GM23338 (cell line): ENCODE data around the gene RMDN3. TPM values are rescaled to one million over a fixed set of nuclear protein-coding genes. Genes with fewer than 3 reads are reported as not detected.

Experiments used
- ATAC-seq: fragments of 200-7000 bp; cut with Tn5 transposase; 3 replicates; pipeline ENCODE4 v1.9.1; 2020
- DNase-seq: peaks from one replicate; pipeline ENCODE4 v3.0.0-alpha.2; 2015; ENCODE audit warnings: low spot score
- H2AFZ ChIP-seq: fragments of 200-600 bp; sonication (generic); 2 replicates; pipeline ENCODE4 v1.8.0; 2016; ENCODE audit warnings: antibody characterized with exemption, mild to moderate bottlenecking, moderate library complexity
- H3F3A ChIP-seq: fragments of 200-600 bp; sonication (generic); replicated peaks from 2 replicates; pipeline ENCODE4 v1.8.0; 2017; ENCODE audit warnings: antibody characterized with exemption, mixed run types, low read depth
- H3K27ac ChIP-seq: fragments of 200-600 bp; sonication (generic); 2 replicates; pipeline ENCODE4 v1.6.1; 2016; ENCODE audit warnings: low read depth
- H3K27me3 ChIP-seq: fragments of 200-600 bp; sonication (generic); 2 replicates; pipeline ENCODE4 v1.8.0; 2016; ENCODE audit warnings: mild to moderate bottlenecking, mixed run types, moderate library complexity; ENCODE audit not compliant: insufficient read depth
- H3K36me3 ChIP-seq: fragments of 200-600 bp; sonication (generic); 2 replicates; pipeline ENCODE4 v1.8.0; 2016; ENCODE audit warnings: mild to moderate bottlenecking; ENCODE audit not compliant: insufficient read depth
- H3K4me1 ChIP-seq: fragments of 200-600 bp; sonication (generic); 2 replicates; pipeline ENCODE4 v1.8.0; 2016; ENCODE audit warnings: mild to moderate bottlenecking, moderate library complexity; ENCODE audit not compliant: insufficient read depth
- H3K4me2 ChIP-seq: fragments of 200-600 bp; sonication (generic); 2 replicates; pipeline ENCODE4 v1.7.1; 2017; ENCODE audit warnings: mixed run types
- H3K4me3 ChIP-seq: fragments of 200-600 bp; sonication (generic); 2 replicates; pipeline ENCODE4 v1.6.1; 2016; ENCODE audit warnings: mixed run types
- H3K79me2 ChIP-seq: fragments of 200-600 bp; sonication (generic); replicated peaks from 2 replicates; pipeline ENCODE4 v1.8.0; 2017; ENCODE audit warnings: mild to moderate bottlenecking; ENCODE audit not compliant: insufficient read depth
- H3K9me2 ChIP-seq: fragments of 200-600 bp; sonication (generic); 2 replicates; pipeline ENCODE4 v1.8.0; 2017; ENCODE audit not compliant: insufficient read depth
- H4K20me1 ChIP-seq: fragments of 200-600 bp; sonication (generic); replicated peaks from 2 replicates; pipeline ENCODE4 v1.8.0; 2017; ENCODE audit warnings: mild to moderate bottlenecking; ENCODE audit not compliant: insufficient read depth
- H3K27ac Mint-ChIP-seq: 2 replicates; pipeline ENCODE4 v1.8.0; 2020; ENCODE audit warnings: inconsistent platforms, mild to moderate bottlenecking, moderate library complexity, mixed read lengths
- H3K27me3 Mint-ChIP-seq: 3 replicates; pipeline ENCODE4 v1.8.0; 2022; ENCODE audit warnings: low read depth, mild to moderate bottlenecking, moderate library complexity, mixed read lengths, inconsistent platforms; ENCODE audit not compliant: insufficient read depth, poor library complexity
- H3K36me3 Mint-ChIP-seq: 3 replicates; pipeline ENCODE4 v1.8.0; 2021; ENCODE audit warnings: low read depth, mild to moderate bottlenecking, inconsistent platforms, moderate library complexity, mixed read lengths
- H3K4me1 Mint-ChIP-seq: 3 replicates; pipeline ENCODE4 v1.8.0; 2020; ENCODE audit warnings: mild to moderate bottlenecking, inconsistent platforms, mixed read lengths
- H3K4me3 Mint-ChIP-seq: 3 replicates; pipeline ENCODE4 v1.8.0; 2021; ENCODE audit warnings: moderate library complexity, mild to moderate bottlenecking, inconsistent platforms, mixed read lengths
- H3K9me3 Mint-ChIP-seq: 3 replicates; pipeline ENCODE4 v1.8.0; 2020; ENCODE audit warnings: moderate library complexity, mild to moderate bottlenecking, inconsistent platforms, mixed read lengths
- CREB1 ChIP-seq: fragments of 250-450 bp; sonication (Bioruptor Pico); IDR thresholded peaks from 2 replicates; pipeline ENCODE4 v1.5.0; 2020; ENCODE audit warnings: low read depth, mild to moderate bottlenecking, moderate library complexity
- EZH2 ChIP-seq: fragments of 200-600 bp; sonication (generic); IDR thresholded peaks from one replicate; pipeline ENCODE4 v1.8.0; 2017; ENCODE audit warnings: antibody characterized with exemption, mild to moderate bottlenecking, low read depth; ENCODE audit not compliant: unreplicated experiment
- EZH2phosphoT487 ChIP-seq: fragments of 200-600 bp; sonication (generic); IDR thresholded peaks from one replicate; pipeline ENCODE4 v1.8.1; 2018; ENCODE audit warnings: antibody characterized with exemption; ENCODE audit not compliant: unreplicated experiment
- JUNB ChIP-seq: IDR thresholded peaks from one replicate; pipeline ENCODE4 v1.6.1; 2016; ENCODE audit warnings: antibody characterized with exemption; ENCODE audit not compliant: unreplicated experiment
- NANOG ChIP-seq: IDR thresholded peaks from 2 replicates; pipeline ENCODE4 v1.6.1; 2016; ENCODE audit warnings: antibody characterized with exemption, borderline replicate concordance
- POLR2AphosphoS5 ChIP-seq: IDR thresholded peaks from 2 replicates; pipeline ENCODE4 v1.6.1; 2016; ENCODE audit warnings: antibody characterized with exemption, low read depth
- STAT1 ChIP-seq: IDR thresholded peaks from one replicate; pipeline ENCODE4 v1.6.1; 2016; ENCODE audit warnings: antibody characterized with exemption; ENCODE audit not compliant: unreplicated experiment
- ZNF114 ChIP-seq: fragments of 250-450 bp; sonication (Bioruptor Pico); IDR thresholded peaks from 2 replicates; pipeline ENCODE4 v1.5.0; 2020; ENCODE audit warnings: mild to moderate bottlenecking, moderate library complexity
- ZNF331 ChIP-seq: fragments of 250-450 bp; sonication (Bioruptor Pico); IDR thresholded peaks from 2 replicates; pipeline ENCODE4 v1.5.0; 2020; ENCODE audit warnings: low read depth, mild to moderate bottlenecking, moderate library complexity
- polyA plus RNA-seq: library from polyadenylated mRNA; unstranded; fragments of >200 nt; fragmentation: Nextera tagmentation; extraction: Ambion mirVana; gene quantifications from 2 replicates; pipeline ENCODE4 v1.2.1, GENCODE V29; 2016
- total RNA-seq: library from RNA; depleted of rRNA; stranded (reverse); fragments of >200 nt; shearing (Covaris generic); gene quantifications from 2 replicates; pipeline ENCODE4 v1.2.3, GENCODE V29; 2014
- TF ChIP-seq, protein P1 (sequence below), 2 experiments: fragments of 200-600 bp in 1 of 2; sonication (generic) in 1 of 2; conservative IDR thresholded peaks; 2 replicates each; pipeline versions ENCODE4 v1.5.1 to v1.6.1; 2016 to 2017; ENCODE audit warnings: antibody characterized with exemption in 2 of 2, low read depth in 2 of 2, mild to moderate bottlenecking in 2 of 2, moderate library complexity in 1 of 2
- TF ChIP-seq, protein P2 (sequence below): fragments of 250-450 bp; sonication (Bioruptor Pico); IDR thresholded peaks from 2 replicates; pipeline ENCODE4 v1.5.0; 2020; ENCODE audit warnings: mild to moderate bottlenecking, moderate library complexity
- TF ChIP-seq, protein P3 (sequence below): IDR thresholded peaks from one replicate; pipeline ENCODE4 v1.6.1; 2018; ENCODE audit warnings: antibody characterized with exemption; ENCODE audit not compliant: unreplicated experiment

RMDN3 gene
- total and polyA plus RNA-seq, 2 experiments from 2014 or later, result 15.6 to 17.0 TPM

DNA sequence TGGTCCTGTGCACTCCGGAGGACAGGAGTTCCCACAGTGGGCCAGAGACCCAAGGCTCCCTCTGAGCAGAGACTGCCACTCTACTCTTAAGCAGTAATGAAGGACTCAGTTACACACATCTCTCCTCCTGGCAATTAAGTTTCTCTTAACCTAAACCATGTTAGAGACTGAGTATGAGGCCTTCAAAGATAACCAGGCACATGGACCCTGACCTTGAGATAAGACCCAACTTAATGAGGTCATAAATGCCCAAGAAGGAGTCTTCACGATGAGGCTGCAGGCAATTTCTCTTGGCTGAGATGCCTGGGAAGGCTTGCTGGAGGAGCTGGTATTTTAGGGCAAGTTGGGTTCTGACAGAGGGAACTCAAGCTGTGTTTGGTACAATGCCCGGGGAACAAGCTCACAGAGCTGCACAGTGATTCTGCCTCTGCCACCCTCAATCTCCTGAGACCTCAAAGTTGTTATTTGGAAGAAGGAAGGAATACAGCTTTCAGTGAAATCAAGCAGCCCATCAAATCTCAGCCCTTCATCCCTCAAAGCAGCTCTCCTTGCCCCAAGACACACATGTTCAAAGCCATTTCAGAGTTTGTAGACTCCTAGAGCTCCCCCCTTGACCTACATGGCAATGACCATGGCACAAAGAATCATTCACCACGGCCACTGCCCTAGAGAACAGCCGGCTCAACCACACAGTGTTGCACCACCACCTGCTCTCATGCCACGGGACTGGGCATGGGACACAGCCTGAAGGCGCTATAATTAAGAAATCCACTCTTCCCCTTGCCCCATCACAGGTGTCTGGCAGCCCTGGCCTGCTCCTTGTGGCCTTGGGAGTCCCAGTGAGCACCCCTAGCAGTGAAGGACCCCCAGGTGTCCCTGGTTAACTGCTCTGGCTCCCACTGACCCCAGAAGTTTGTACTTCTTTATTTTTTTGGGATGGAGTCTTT, 7.1 kb downstream of the RMDN3 start (continued):
- no peak for TF ChIP-seq ZNF114
- no peak for TF ChIP-seq EZH2phosphoT487
- no peak for TF ChIP-seq ZNF331
- TF ChIP-seq STAT1, result no peak

DNA sequence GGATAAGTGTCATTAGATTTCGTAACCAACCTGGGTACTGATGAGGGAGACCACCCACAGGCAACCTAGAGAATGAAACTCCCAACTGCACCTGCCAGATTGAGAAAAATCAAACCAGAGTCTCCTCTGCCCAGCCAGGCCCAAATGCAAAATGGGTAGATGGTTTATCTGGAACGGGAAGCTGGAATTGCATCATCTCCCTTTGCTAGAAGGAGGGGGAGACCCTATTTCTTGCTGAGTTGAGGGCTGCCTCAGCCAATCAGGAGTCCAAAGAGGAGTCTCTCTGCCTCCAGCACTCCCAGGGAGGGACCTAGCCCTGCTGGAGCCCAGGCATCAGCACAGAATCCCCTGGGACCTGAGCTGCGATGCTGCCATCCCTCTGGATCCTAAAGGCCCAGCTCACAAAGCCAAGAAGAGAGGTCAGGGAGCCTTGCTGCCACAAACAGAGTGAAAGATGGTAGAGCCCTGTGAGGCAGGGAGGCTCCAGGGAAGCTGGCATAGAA, 8.1 kb downstream of the RMDN3 start:
- Mint-ChIP-seq H3K27me3 (peaks cover 6% of the 10 kb centered on the region), H3K4me3 (no peak overlapping the region), H3K9me3 (no peaks in the 10 kb centered on the region), H3K4me1 (peaks cover 16% of the 10 kb centered on the region), H3K27ac (no peak overlapping the region), H3K36me3 (peaks cover 31% of the 10 kb centered on the region)
- Histone ChIP-seq H3K4me2 (no peak overlapping the region), H3K79me2 (no peaks in the 10 kb centered on the region), H3K27ac (peak overlapping the region; percentile 9; the same call in 1 of the 2 replicates), H4K20me1 (no peaks in the 10 kb centered on the region), H2AFZ (no peak overlapping the region), H3K4me1 (peaks cover 3% of the 10 kb centered on the region; the same call in 1 of the 2 replicates), H3F3A (no peaks in the 10 kb centered on the region), H3K27me3 (no peaks in the 10 kb centered on the region), H3K4me3 (no peak overlapping the region), H3K9me2 (no peaks in the 10 kb centered on the region), H3K36me3 (peaks cover 8% of the 10 kb centered on the region; the same call in 1 of the 2 replicates)
- ATAC-seq (peak; percentile 55), DNase-seq (peak; percentile 32)
- TF ChIP-seq, protein P1, sequence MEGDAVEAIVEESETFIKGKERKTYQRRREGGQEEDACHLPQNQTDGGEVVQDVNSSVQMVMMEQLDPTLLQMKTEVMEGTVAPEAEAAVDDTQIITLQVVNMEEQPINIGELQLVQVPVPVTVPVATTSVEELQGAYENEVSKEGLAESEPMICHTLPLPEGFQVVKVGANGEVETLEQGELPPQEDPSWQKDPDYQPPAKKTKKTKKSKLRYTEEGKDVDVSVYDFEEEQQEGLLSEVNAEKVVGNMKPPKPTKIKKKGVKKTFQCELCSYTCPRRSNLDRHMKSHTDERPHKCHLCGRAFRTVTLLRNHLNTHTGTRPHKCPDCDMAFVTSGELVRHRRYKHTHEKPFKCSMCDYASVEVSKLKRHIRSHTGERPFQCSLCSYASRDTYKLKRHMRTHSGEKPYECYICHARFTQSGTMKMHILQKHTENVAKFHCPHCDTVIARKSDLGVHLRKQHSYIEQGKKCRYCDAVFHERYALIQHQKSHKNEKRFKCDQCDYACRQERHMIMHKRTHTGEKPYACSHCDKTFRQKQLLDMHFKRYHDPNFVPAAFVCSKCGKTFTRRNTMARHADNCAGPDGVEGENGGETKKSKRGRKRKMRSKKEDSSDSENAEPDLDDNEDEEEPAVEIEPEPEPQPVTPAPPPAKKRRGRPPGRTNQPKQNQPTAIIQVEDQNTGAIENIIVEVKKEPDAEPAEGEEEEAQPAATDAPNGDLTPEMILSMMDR (conservative IDR thresholded peaks at IDR 0.05; ENCODE audit: low read depth in 2 of 2), result no peak
- no peak for TF ChIP-seq ZNF331
- TF ChIP-seq STAT1, result no peak
- TF ChIP-seq EZH2phosphoT487, result no peak
- no peak for TF ChIP-seq ZNF114
- no peak for TF ChIP-seq POLR2AphosphoS5
- TF ChIP-seq EZH2, result no peak
- no peak for TF ChIP-seq CREB1 (CRISPR knock-in tag)
- TF ChIP-seq, protein P2, sequence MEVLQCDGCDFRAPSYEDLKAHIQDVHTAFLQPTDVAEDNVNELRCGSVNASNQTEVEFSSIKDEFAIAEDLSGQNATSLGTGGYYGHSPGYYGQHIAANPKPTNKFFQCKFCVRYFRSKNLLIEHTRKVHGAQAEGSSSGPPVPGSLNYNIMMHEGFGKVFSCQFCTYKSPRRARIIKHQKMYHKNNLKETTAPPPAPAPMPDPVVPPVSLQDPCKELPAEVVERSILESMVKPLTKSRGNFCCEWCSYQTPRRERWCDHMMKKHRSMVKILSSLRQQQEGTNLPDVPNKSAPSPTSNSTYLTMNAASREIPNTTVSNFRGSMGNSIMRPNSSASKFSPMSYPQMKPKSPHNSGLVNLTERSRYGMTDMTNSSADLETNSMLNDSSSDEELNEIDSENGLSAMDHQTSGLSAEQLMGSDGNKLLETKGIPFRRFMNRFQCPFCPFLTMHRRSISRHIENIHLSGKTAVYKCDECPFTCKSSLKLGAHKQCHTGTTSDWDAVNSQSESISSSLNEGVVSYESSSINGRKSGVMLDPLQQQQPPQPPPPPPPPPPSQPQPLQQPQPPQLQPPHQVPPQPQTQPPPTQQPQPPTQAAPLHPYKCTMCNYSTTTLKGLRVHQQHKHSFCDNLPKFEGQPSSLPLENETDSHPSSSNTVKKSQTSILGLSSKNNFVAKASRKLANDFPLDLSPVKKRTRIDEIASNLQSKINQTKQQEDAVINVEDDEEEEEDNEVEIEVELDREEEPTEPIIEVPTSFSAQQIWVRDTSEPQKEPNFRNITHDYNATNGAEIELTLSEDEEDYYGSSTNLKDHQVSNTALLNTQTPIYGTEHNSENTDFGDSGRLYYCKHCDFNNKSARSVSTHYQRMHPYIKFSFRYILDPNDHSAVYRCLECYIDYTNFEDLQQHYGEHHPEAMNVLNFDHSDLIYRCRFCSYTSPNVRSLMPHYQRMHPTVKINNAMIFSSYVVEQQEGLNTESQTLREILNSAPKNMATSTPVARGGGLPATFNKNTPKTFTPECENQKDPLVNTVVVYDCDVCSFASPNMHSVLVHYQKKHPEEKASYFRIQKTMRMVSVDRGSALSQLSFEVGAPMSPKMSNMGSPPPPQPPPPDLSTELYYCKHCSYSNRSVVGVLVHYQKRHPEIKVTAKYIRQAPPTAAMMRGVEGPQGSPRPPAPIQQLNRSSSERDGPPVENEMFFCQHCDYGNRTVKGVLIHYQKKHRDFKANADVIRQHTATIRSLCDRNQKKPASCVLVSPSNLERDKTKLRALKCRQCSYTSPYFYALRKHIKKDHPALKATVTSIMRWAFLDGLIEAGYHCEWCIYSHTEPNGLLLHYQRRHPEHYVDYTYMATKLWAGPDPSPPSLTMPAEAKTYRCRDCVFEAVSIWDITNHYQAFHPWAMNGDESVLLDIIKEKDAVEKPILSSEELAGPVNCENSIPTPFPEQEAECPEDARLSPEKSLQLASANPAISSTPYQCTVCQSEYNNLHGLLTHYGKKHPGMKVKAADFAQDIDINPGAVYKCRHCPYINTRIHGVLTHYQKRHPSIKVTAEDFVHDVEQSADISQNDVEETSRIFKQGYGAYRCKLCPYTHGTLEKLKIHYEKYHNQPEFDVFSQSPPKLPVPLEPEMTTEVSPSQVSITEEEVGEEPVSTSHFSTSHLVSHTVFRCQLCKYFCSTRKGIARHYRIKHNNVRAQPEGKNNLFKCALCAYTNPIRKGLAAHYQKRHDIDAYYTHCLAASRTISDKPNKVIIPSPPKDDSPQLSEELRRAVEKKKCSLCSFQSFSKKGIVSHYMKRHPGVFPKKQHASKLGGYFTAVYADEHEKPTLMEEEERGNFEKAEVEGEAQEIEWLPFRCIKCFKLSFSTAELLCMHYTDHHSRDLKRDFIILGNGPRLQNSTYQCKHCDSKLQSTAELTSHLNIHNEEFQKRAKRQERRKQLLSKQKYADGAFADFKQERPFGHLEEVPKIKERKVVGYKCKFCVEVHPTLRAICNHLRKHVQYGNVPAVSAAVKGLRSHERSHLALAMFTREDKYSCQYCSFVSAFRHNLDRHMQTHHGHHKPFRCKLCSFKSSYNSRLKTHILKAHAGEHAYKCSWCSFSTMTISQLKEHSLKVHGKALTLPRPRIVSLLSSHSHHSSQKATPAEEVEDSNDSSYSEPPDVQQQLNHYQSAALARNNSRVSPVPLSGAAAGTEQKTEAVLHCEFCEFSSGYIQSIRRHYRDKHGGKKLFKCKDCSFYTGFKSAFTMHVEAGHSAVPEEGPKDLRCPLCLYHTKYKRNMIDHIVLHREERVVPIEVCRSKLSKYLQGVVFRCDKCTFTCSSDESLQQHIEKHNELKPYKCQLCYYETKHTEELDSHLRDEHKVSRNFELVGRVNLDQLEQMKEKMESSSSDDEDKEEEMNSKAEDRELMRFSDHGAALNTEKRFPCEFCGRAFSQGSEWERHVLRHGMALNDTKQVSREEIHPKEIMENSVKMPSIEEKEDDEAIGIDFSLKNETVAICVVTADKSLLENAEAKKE (CRISPR knock-in tag), result no peak
- TF ChIP-seq JUNB, result no peak
- TF ChIP-seq, protein P3, sequence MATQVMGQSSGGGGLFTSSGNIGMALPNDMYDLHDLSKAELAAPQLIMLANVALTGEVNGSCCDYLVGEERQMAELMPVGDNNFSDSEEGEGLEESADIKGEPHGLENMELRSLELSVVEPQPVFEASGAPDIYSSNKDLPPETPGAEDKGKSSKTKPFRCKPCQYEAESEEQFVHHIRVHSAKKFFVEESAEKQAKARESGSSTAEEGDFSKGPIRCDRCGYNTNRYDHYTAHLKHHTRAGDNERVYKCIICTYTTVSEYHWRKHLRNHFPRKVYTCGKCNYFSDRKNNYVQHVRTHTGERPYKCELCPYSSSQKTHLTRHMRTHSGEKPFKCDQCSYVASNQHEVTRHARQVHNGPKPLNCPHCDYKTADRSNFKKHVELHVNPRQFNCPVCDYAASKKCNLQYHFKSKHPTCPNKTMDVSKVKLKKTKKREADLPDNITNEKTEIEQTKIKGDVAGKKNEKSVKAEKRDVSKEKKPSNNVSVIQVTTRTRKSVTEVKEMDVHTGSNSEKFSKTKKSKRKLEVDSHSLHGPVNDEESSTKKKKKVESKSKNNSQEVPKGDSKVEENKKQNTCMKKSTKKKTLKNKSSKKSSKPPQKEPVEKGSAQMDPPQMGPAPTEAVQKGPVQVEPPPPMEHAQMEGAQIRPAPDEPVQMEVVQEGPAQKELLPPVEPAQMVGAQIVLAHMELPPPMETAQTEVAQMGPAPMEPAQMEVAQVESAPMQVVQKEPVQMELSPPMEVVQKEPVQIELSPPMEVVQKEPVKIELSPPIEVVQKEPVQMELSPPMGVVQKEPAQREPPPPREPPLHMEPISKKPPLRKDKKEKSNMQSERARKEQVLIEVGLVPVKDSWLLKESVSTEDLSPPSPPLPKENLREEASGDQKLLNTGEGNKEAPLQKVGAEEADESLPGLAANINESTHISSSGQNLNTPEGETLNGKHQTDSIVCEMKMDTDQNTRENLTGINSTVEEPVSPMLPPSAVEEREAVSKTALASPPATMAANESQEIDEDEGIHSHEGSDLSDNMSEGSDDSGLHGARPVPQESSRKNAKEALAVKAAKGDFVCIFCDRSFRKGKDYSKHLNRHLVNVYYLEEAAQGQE, result no peak
- TF ChIP-seq NANOG, result no peak
